Spleen (tissue), 7 donors: Measurements from ENCODE around the gene FERD3L.

Source experiments
- CTCF ChIP-seq, 11 experiments: fragments of 200-600 bp in 7 of 11; fragments of 450-650 bp in 4 of 11; sonication (generic) in 4 of 11; IDR thresholded peaks in 8 of 11; conservative IDR thresholded peaks in 3 of 11; 1 replicate in 7 of 11; 2 replicates in 4 of 11; pipeline versions ENCODE4 v1.4.0 to v1.8.0; 2016 to 2021; ENCODE audit warnings: antibody characterized with exemption in 11 of 11, inconsistent platforms in 4 of 11, mild to moderate bottlenecking in 1 of 11
- POLR2A ChIP-seq, 3 donors: fragments of 450-650 bp; IDR thresholded peaks; one replicate each; pipeline ENCODE4 v1.5.1; 2017; ENCODE audit warnings: antibody characterized with exemption in 3 of 3, mild to moderate bottlenecking in 1 of 3
- POLR2AphosphoS5 ChIP-seq, 3 donors: sonication (generic); formaldehyde crosslinking; IDR thresholded peaks; one replicate each; pipeline ENCODE4 v1.5.1; 2017; ENCODE audit warnings: antibody characterized with exemption in 3 of 3
- donor health status: DM: no; HTN: no; CAD: no; lungs with moderate emphysema.
- donor health status: DM: no; HTN: no; CAD: no.
- donor health status: DM: no; HTN: no; CAD: no.

- no peak for TF ChIP-seq POLR2A (IDR thresholded peaks at IDR 0.05)
- TF ChIP-seq CTCF (IDR thresholded peaks at IDR 0.05 in 8 of 11, conservative IDR thresholded peaks at IDR 0.05 in 3 of 11), result no peak
- TF ChIP-seq POLR2AphosphoS5 (IDR thresholded peaks at IDR 0.05), result no peak
Measured at GRCh38 chr7:19161671-19162070, 16.4 kb upstream of the FERD3L start.
